NT2/D1 (cell line): Measurements from ENCODE around the gene AP5B1.
"Not testable (repeated sequence)": the region's sequence is repeated elsewhere in the genome, so short reads cannot be mapped to it uniquely, and the experiment has no call there.

Source experiments
- DNase-seq: peaks from one replicate; pipeline ENCODE4 v3.0.0-alpha.2; 2011; ENCODE audit warnings: low read depth, low spot score
- H3K27me3 ChIP-seq: 2 replicates; pipeline ENCODE4 v1.6.0; 2011; ENCODE audit warnings: mild to moderate bottlenecking; ENCODE audit not compliant: insufficient read length, insufficient read depth
- H3K36me3 ChIP-seq: 2 replicates; pipeline ENCODE4 v1.6.1; 2011; ENCODE audit warnings: mild to moderate bottlenecking, low read length, mixed read lengths; ENCODE audit not compliant: insufficient read depth, insufficient read length
- H3K4me1 ChIP-seq: 2 replicates; pipeline ENCODE4 v1.5.1; 2011; ENCODE audit not compliant: insufficient read depth, insufficient read length
- H3K4me3 ChIP-seq: 2 replicates; pipeline ENCODE4 v1.5.1; 2011; ENCODE audit warnings: low read depth; ENCODE audit not compliant: insufficient read length
- H3K9ac ChIP-seq: 2 replicates; pipeline ENCODE4 v1.6.0; 2011; ENCODE audit warnings: low read depth; ENCODE audit not compliant: insufficient read length
- H3K9me3 ChIP-seq: 2 replicates; pipeline ENCODE4 v1.5.1; 2011; ENCODE audit warnings: mild to moderate bottlenecking, low read length; ENCODE audit not compliant: insufficient read depth
- SUZ12 ChIP-seq: IDR thresholded peaks from 2 replicates; pipeline ENCODE4 v1.6.1; 2011; ENCODE audit not compliant: insufficient read length, insufficient read depth; ENCODE audit errors: extremely low read depth
- YY1 ChIP-seq: IDR thresholded peaks from 2 replicates; pipeline ENCODE4 v1.6.1; 2011; ENCODE audit not compliant: insufficient read length, insufficient read depth
- ZNF274 ChIP-seq: IDR thresholded peaks from 2 replicates; pipeline ENCODE4 v1.6.1; 2011; ENCODE audit warnings: mild to moderate bottlenecking, low read depth, low read length

AP5B1 gene

GRCh38 chr11:65777241-65777640 lies 3.5 kb downstream of the AP5B1 start:
- H3K9me3 ChIP-seq = peaks cover 18% of the 10 kb centered on the region; the same call in 1 of the 2 replicates
- H3K27me3 ChIP-seq = peaks cover 7% of the 10 kb centered on the region
- no peak for TF ChIP-seq SUZ12
- TF ChIP-seq ZNF274 = no peak
- TF ChIP-seq YY1 = no peak
- H3K4me1 ChIP-seq = peaks cover 10% of the 10 kb centered on the region
- H3K36me3 ChIP-seq = peaks cover 43% of the 10 kb centered on the region
- H3K9ac ChIP-seq = no peak overlapping the region
- DNase-seq = no peak
- H3K4me3 ChIP-seq = no peak overlapping the region

DNA sequence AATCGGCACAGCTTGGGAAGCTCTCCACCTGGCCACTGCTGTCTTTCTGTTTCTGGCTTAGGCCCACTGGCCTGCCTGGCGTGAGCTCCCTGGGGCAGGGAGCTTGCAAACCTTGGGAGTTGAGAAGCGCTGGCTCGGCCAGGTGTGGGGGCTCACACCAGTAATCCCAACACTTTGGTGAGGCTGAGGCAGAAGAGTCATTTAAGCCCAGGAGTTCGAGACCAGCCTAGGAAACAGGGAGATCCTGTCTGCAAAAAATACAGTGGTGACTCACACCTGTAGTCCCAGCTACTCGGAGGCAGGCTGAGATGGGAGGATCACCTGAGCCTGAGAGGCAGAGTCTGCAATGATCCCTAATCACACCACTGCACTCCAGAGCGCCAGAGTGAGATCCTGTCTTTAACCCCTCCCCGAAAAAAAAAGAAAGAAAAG lies 4.0 kb downstream of the AP5B1 start:
- Histone ChIP-seq H3K36me3 (peaks cover 43% of the 10 kb centered on the region), H3K9me3 (peaks cover 18% of the 10 kb centered on the region; the same call in 1 of the 2 replicates), H3K4me3 (no peak overlapping the region), H3K4me1 (peaks cover 10% of the 10 kb centered on the region), H3K27me3 (peaks cover 2% of the 10 kb centered on the region), H3K9ac (no peak overlapping the region)
- no peak for DNase-seq
- TF ChIP-seq ZNF274 (no peak), YY1 (no peak), SUZ12 (no peak)

DNA sequence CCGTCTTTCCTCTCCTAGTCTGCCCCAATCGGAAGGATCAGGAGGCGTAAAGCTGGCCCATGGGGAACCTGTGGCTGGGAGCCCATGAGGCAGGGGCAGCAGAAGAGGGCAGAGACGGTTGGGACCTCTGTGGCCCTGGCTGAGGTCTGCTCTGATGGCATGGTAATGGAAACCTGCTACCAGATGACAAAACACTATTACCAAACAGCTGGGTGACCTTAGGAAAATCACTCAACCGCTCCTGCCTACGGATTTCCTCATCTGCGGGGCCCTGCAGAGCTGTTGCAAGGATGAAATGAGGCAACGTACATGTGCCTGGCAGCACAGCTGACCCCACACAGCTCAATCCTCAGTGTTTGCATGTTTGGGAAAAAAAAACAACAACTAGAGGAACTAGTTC lies 4.6 kb downstream of the AP5B1 start:
- TF ChIP-seq YY1 (no peak), ZNF274 (no peak), SUZ12 (no peak)
- peaks cover 8% of the 10 kb centered on the region for H3K4me1 ChIP-seq
- H3K36me3 ChIP-seq = peaks cover 43% of the 10 kb centered on the region
- no peak for DNase-seq
- no peak overlapping the region for H3K9ac ChIP-seq
- H3K9me3 ChIP-seq = peaks cover 18% of the 10 kb centered on the region; the same call in 1 of the 2 replicates
- H3K4me3 ChIP-seq = no peak overlapping the region
- no peaks in the 10 kb centered on the region for H3K27me3 ChIP-seq

GRCh38 chr11:65774525-65775306 lies 6.1 kb downstream of the AP5B1 start:
- Histone ChIP-seq H3K9ac (no peak overlapping the region), H3K27me3 (no peaks in the 10 kb centered on the region), H3K36me3 (peaks cover 42% of the 10 kb centered on the region), H3K4me3 (no peak overlapping the region), H3K4me1 (peaks cover 6% of the 10 kb centered on the region), H3K9me3 (peaks cover 16% of the 10 kb centered on the region; the same call in 1 of the 2 replicates)
- no peak for TF ChIP-seq ZNF274
- no peak for TF ChIP-seq YY1
- TF ChIP-seq SUZ12 = no peak
- DNase-seq = no peak

- Histone ChIP-seq H3K9me3 (peaks cover 8% of the 10 kb centered on the region; the same call in 1 of the 2 replicates), H3K4me3 (no peak overlapping the region), H3K27me3 (no peaks in the 10 kb centered on the region), H3K9ac (no peak overlapping the region), H3K4me1 (no peaks in the 10 kb centered on the region), H3K36me3 (peaks cover 34% of the 10 kb centered on the region)
- no peak for DNase-seq
- TF ChIP-seq YY1 = no peak
- TF ChIP-seq SUZ12 = no peak
- TF ChIP-seq ZNF274 = no peak
Measured at GRCh38 chr11:65773784-65774411, 6.9 kb downstream of the AP5B1 start.

DNA sequence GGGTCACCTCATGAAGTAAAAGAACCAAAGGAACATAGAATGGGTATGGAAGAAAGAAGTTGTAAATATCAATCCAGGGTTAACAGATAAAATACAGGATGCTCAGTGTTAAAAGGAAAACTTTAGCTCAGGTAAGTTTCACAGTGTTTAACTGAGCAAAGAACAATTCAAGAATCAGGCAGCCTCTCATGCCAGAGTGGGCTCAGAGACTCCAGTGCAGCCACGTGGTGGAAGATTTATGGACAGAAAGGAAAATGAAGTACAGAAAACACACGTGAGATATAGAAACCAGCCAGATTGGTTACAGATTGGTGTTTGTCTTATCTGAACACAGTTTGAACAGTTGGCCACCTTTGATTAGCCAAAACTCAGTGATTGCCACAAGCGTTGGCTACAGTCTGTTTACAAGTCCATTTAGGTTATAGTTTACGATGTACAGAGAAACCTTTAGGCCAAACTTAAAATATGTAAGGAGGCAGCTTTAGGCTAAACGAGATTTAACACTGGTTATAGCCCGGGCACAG lies 9.1 kb downstream of the AP5B1 start:
- no peak overlapping the region for H3K4me3 ChIP-seq
- no peak for DNase-seq
- no peaks in the 10 kb centered on the region for H3K4me1 ChIP-seq
- TF ChIP-seq YY1 (no peak), SUZ12 (no peak), ZNF274 (no peak)
- peaks cover 12% of the 10 kb centered on the region for H3K36me3 ChIP-seq
- H3K9me3 ChIP-seq = no peaks in the 10 kb centered on the region; the same call in 1 of the 2 replicates
- no peak overlapping the region for H3K9ac ChIP-seq
- H3K27me3 ChIP-seq = no peaks in the 10 kb centered on the region

GRCh38 chr11:65770951-65771567 lies 9.7 kb downstream of the AP5B1 start:
- TF ChIP-seq SUZ12 (no peak), YY1 (no peak), ZNF274 (no peak)
- peaks cover 6% of the 10 kb centered on the region for H3K36me3 ChIP-seq
- H3K4me1 ChIP-seq = no peaks in the 10 kb centered on the region
- no peaks in the 10 kb centered on the region; the same call in 1 of the 2 replicates for H3K9me3 ChIP-seq
- H3K9ac ChIP-seq = no peak overlapping the region
- no peak for DNase-seq
- H3K27me3 ChIP-seq = no peaks in the 10 kb centered on the region
- no peak overlapping the region for H3K4me3 ChIP-seq

GRCh38 chr11:65767806-65768205 lies 13.0 kb downstream of the AP5B1 start:
- H3K9me3 ChIP-seq, H3K9ac ChIP-seq, H3K4me3 ChIP-seq, H3K36me3 ChIP-seq, H3K27me3 ChIP-seq, DNase-seq, H3K4me1 ChIP-seq: not testable (repeated sequence)
